ENCODE measurements around the gene TBL1Y. TPM values are rescaled to one million over a fixed set of nuclear protein-coding genes. Genes with fewer than 3 reads are reported as not detected.

The TBL1Y gene
- total RNA-seq, 4 donors from 2014 or later: 0.27 to 0.31 TPM; not detected in 2

DNA sequence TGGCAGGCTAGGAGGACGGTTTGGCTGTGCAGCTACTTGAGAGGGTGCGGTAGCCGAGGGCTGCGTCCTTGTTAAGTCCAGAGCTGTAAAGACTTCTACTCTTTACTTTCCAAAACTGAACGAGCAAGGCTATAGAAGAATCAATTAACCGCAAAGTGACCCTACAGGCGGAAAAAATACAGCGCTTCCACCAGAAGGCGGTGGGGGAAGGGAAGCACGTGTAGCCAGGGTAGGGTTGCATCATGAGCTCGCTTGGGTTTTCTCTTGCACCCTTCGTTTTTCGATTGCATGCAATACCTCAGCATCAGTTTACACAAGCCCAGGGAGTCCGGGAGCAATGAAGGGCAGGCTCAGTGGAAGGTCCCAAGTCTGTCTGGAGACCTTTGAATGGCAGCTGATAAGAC is 1.4 kb upstream of the TBL1Y start:
- Histone ChIP-seq H3K4me1 (peaks cover 0 to 3% (median 0%) of the 10 kb centered on the region in 3 donors), H3K27me3 (peaks cover 29% of the 10 kb centered on the region), H3K36me3 (no peaks in the 10 kb centered on the region), H3K27ac (no peak overlapping the region), H3K4me3 (no peak overlapping the region), H3K9me3 (no peaks in the 10 kb centered on the region)
- WGBS, 2 donors (ENCODE audit: low coverage in 1 of 2): 0% methylated on average over 7 of the region's 14 CpGs; no CpG with 5 or more reads in 1 of the 2 donors
- TF ChIP-seq EP300 (IDR thresholded peaks at IDR 0.05): no peak
- TF ChIP-seq POLR2A (IDR thresholded peaks at IDR 0.05): no peak
- TF ChIP-seq, protein P1, sequence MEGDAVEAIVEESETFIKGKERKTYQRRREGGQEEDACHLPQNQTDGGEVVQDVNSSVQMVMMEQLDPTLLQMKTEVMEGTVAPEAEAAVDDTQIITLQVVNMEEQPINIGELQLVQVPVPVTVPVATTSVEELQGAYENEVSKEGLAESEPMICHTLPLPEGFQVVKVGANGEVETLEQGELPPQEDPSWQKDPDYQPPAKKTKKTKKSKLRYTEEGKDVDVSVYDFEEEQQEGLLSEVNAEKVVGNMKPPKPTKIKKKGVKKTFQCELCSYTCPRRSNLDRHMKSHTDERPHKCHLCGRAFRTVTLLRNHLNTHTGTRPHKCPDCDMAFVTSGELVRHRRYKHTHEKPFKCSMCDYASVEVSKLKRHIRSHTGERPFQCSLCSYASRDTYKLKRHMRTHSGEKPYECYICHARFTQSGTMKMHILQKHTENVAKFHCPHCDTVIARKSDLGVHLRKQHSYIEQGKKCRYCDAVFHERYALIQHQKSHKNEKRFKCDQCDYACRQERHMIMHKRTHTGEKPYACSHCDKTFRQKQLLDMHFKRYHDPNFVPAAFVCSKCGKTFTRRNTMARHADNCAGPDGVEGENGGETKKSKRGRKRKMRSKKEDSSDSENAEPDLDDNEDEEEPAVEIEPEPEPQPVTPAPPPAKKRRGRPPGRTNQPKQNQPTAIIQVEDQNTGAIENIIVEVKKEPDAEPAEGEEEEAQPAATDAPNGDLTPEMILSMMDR (IDR thresholded peaks at IDR 0.05): no peak
- no peak for TF ChIP-seq POLR2AphosphoS5 (IDR thresholded peaks at IDR 0.05)
- ATAC-seq: no peak

DNA sequence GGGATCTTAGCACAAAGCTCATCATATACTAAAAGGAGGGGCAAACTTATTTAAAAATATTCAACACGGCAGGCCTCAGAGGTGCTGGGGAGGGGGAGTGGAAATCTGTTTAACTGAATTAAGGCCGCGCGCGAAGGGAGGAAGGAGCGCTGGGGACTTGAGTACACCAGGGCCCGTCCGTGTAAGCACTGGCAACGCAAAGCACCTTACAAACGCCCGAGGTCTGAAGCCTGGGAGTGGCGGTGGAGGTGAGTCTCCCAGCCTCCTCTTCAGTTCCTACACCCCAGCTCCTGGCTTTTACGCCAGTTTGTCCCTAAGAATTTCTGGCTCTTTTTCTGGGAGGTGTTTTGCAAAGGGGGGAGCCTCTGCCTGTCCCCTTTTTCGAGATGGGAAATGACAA is 641 bp upstream of the TBL1Y start:
- Histone ChIP-seq H3K27me3 (peaks cover 29% of the 10 kb centered on the region), H3K4me3 (peak overlapping the region; percentile 19 to 48), H3K4me1 (peaks cover 0 to 3% (median 0%) of the 10 kb centered on the region in 3 donors), H3K36me3 (no peaks in the 10 kb centered on the region), H3K9me3 (no peaks in the 10 kb centered on the region), H3K27ac (no peak overlapping the region)
- 0% methylated on average over 4 of the region's 14 CpGs; no CpG with 5 or more reads in 1 of the 2 donors for WGBS, 2 donors (ENCODE audit: low coverage in 1 of 2)
- no peak for ATAC-seq
- no peak for TF ChIP-seq EP300 (IDR thresholded peaks at IDR 0.05)
- TF ChIP-seq POLR2AphosphoS5 (IDR thresholded peaks at IDR 0.05): no peak
- TF ChIP-seq, protein P1 (IDR thresholded peaks at IDR 0.05): no peak
- TF ChIP-seq POLR2A (IDR thresholded peaks at IDR 0.05): no peak

DNA sequence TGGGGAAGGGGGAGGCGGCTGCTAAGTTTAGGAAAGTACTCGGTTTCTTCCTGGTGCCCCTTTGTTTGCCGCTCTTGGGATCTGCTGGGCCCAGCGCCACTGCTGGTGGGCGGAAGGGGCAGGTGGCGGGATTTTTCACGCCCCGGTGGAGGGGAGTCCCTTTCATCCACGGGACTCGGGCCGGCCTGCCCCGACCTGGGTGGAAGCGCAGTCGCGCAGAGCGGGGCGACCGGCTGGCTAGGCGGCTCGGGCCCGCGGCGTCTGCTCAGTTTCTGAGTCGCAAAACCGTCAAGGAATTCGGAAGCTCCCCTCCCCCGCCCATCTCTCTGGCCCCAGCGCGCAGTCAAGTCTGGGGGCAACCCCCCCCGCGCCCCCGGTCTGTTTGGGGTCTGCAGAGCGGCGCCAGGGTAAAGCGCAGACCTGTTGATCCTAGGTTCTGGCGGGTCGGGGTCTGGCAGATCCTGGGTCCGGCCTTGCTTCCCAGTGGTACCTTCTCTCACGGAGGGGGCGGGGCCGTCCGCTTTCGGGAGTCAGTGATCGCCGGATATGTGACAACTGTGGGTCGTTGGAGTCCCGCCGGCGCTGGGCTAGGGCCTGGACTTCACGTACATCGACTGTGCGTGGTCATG is 870 bp downstream of the TBL1Y start, which contains the start of gene AMELY:
Gene AMELY (minus strand): TSS at position 500 of the 629 bp plus-strand sequence. CDS start 39,144 bp downstream, outside the sequence.
- Histone ChIP-seq H3K27me3 (peaks cover 29% of the 10 kb centered on the region), H3K27ac (no peak within 1 kb of the TSS), H3K9me3 (no peaks in the 10 kb centered on the region), H3K36me3 (no peaks in the 10 kb centered on the region), H3K4me1 (peaks cover 0 to 3% (median 0%) of the 10 kb centered on the region in 3 donors), H3K4me3 (peak within 1 kb of the TSS; percentile 19 to 48)
- no peak for TF ChIP-seq POLR2A (IDR thresholded peaks at IDR 0.05)
- TF ChIP-seq, protein P1 (IDR thresholded peaks at IDR 0.05): no peak
- TF ChIP-seq EP300 (IDR thresholded peaks at IDR 0.05): no peak
- no peak for TF ChIP-seq POLR2AphosphoS5 (IDR thresholded peaks at IDR 0.05)
- no CpG with 5 or more reads among the region's 52 CpGs for WGBS, 2 donors (ENCODE audit: low coverage in 1 of 2)
- ATAC-seq: no peak

DNA sequence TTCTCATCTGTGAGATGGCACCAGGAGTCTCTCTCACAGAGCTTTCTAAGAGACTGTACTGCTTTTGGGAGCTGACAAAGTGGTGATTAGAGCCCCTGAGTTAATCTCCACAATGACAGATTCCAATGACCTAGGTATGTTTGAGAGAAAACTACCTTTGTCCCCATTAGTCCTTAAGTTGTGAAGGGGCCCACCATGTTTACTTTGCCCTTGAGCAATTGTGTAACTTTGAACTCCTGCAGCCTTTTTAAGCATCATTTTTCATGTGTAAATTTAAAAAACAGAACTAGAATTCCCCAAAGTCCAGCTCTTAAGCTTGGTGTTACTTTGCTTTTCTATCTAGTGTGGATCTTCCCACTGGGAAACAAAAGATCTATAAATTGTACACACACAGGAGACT is 2.9 kb downstream of the TBL1Y start:
- TF ChIP-seq POLR2A (IDR thresholded peaks at IDR 0.05) (no peak), POLR2AphosphoS5 (IDR thresholded peaks at IDR 0.05) (no peak), EP300 (IDR thresholded peaks at IDR 0.05) (no peak)
- TF ChIP-seq, protein P1 (IDR thresholded peaks at IDR 0.05): no peak

DNA sequence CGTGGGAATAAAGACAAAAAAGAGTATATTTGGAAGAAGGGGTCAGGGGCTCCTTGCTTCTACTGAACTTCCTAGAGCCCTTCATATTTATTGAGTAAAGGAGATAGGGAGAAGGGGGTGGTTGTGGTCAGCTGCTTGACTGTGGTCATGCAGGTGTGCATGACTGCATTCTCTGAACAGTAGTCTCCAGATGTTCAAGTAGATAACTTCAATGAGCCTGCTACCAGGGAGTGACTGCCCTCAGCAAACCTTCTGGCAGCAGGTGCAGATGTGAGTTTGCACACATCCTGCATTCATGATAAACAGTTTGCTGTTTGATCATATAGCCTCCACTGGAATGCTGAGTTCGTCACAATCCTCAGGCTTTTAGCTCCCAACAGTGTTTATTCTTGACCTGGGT is 10.6 kb downstream of the TBL1Y start:
- no peaks in the 10 kb centered on the region for H3K9me3 ChIP-seq
- H3K27ac ChIP-seq: no peak overlapping the region
- no peak for ATAC-seq
- 86% methylated on average over 2 of the region's 2 CpGs; no CpG with 5 or more reads in 1 of the 2 donors for WGBS, 2 donors (ENCODE audit: low coverage in 1 of 2)
- H3K4me3 ChIP-seq: no peak overlapping the region
- TF ChIP-seq POLR2A (IDR thresholded peaks at IDR 0.05) (no peak), EP300 (IDR thresholded peaks at IDR 0.05) (no peak), POLR2AphosphoS5 (IDR thresholded peaks at IDR 0.05) (no peak)
- TF ChIP-seq, protein P1 (IDR thresholded peaks at IDR 0.05): no peak
- H3K4me1 ChIP-seq: no peaks in the 10 kb centered on the region
- no peaks in the 10 kb centered on the region for H3K36me3 ChIP-seq
- no peaks in the 10 kb centered on the region for H3K27me3 ChIP-seq

More for the DNA sequence above, 2.9 kb downstream of the TBL1Y start:
- no peaks in the 10 kb centered on the region for H3K9me3 ChIP-seq
- H3K36me3 ChIP-seq: no peaks in the 10 kb centered on the region
- no peak for ATAC-seq
- peaks cover 22% of the 10 kb centered on the region for H3K27me3 ChIP-seq
- no peak overlapping the region for H3K4me3 ChIP-seq
- H3K27ac ChIP-seq: no peak overlapping the region
- peaks cover 0 to 3% (median 0%) of the 10 kb centered on the region in 3 donors for H3K4me1 ChIP-seq

All from gastroesophageal sphincter (tissue), 4 donors.